Measurements from ENCODE around the gene PTPRG.

The PTPRG gene

DNA sequence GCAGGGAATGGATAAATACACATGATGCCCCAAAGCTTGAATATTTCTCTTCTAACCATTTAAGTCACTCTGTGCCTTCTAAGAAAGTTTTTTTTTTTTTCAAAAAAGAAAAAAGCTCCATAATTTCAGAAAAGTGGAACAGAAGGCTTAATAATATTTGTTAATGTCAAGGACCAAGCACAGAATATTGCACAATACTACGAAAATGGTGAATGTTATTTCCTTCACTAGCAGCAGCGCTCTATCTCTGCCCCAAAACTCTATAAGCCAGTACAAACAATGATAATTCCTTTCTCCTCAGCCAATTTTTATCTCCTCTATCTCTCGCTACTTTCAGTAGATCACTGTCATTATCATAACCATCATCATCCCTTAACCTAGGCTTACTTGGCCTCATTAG is 739.2 kb downstream of the PTPRG start:
- TF ChIP-seq, protein P1, sequence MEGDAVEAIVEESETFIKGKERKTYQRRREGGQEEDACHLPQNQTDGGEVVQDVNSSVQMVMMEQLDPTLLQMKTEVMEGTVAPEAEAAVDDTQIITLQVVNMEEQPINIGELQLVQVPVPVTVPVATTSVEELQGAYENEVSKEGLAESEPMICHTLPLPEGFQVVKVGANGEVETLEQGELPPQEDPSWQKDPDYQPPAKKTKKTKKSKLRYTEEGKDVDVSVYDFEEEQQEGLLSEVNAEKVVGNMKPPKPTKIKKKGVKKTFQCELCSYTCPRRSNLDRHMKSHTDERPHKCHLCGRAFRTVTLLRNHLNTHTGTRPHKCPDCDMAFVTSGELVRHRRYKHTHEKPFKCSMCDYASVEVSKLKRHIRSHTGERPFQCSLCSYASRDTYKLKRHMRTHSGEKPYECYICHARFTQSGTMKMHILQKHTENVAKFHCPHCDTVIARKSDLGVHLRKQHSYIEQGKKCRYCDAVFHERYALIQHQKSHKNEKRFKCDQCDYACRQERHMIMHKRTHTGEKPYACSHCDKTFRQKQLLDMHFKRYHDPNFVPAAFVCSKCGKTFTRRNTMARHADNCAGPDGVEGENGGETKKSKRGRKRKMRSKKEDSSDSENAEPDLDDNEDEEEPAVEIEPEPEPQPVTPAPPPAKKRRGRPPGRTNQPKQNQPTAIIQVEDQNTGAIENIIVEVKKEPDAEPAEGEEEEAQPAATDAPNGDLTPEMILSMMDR (conservative IDR thresholded peaks at IDR 0.05), result no peak
- H3K27ac ChIP-seq, result no peak overlapping the region

DNA sequence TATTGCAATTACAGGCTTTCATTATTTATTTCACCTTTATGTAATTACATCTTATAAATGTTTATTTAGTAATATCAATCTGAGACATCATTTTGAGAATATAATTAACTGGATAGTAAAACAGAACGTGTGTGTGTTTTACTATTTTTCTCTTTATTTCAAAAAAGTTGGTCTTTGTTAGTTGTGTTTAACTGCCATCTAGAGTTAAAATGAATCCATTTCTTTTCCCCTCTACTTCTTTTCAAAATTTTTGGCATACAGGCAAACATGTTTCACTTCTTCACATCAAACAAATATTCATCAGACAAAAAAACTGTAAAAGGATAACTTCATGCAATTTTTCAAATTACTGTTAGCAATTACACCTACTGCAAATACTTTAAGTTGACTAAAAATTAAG is 750.8 kb downstream of the PTPRG start:
- TF ChIP-seq, protein P1 (conservative IDR thresholded peaks at IDR 0.05), result peak; percentile 66
- H3K27ac ChIP-seq, result no peak overlapping the region

DNA sequence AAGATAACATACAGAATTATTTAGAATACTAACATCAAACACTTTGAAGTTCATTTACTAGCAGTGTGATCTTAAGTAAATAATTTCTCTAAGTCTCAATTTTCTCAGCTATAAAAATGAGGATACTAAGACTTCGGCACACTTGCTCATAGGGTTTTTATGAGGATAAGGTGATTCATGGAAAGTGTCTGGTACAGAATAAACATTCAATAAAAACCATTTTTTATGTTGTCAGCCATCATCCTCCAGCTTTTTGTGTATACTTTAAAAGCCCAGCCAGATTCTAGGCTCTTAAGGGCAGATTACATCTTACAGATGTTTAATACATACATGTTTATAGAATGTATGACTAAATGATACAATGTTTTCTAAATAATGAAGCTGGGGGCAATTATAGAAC is 755.2 kb downstream of the PTPRG start:
- TF ChIP-seq, protein P1 (conservative IDR thresholded peaks at IDR 0.05), result no peak

DNA sequence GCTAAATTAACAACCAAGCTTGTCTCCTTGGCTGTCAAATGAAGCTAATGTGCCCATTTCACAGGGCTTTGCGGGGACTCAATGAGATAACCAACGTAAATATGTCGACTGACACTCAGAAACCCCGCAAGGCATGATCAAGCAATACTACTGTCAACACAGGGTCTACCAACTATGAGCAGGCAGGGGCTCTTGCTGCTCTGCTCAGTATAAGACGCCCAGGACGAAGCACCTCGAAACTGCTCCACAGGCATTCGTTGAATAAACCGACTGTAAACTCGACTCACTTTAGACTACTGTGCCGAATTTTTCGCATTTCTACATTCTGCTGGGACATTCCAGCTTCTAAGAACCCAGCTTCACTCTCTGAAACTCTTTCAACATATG is 757.0 kb downstream of the PTPRG start:
- TF ChIP-seq, protein P1 (conservative IDR thresholded peaks at IDR 0.05), result no peak
- H3K27ac ChIP-seq, result peak overlapping the region; percentile 90

More for the DNA sequence above, 755.2 kb downstream of the PTPRG start:
- H3K27ac ChIP-seq, result peak overlapping the region; percentile 35

DNA sequence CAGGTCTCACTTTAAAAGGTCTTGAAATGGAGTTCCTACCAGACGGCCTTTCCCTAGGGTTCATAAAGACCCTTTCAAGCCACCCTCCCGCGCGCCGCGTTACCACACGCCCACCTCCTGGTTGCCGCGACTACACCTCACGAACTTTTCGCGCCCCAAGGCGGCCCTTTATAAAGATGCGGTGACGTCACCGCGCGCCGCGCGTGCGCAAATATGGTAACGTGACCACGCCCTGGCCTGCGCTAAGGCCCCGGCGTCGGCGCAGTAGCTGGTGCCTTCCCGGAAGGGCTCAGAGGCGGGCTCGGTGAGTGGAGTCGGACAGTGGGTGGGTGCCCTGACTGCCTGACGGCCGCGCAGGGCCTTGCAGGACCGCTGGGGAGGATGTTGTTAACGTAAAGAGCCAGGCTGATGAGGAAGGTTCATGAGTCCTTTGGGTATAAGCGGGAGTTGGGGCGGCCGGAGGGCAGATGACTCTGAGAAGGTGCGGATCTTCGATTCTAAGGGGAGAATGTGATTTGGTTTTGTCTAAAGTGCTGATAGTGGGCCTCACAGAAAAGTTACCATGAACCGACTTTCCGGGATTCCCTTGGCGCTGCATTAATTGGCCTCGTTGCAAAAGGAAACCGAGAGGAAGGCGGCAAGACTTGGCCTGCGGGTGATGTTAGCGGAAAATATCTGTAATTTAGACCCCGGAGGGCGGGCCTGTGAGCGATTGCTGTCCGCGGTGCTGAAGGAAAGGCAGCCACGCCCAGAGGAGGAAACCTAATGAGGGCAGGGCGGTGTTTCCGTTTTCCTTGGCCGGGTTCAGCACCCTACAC is 757.6 kb downstream of the PTPRG start:
- peak overlapping the region; percentile 90 for H3K27ac ChIP-seq
- TF ChIP-seq, protein P1 (conservative IDR thresholded peaks at IDR 0.05), result no peak

DNA sequence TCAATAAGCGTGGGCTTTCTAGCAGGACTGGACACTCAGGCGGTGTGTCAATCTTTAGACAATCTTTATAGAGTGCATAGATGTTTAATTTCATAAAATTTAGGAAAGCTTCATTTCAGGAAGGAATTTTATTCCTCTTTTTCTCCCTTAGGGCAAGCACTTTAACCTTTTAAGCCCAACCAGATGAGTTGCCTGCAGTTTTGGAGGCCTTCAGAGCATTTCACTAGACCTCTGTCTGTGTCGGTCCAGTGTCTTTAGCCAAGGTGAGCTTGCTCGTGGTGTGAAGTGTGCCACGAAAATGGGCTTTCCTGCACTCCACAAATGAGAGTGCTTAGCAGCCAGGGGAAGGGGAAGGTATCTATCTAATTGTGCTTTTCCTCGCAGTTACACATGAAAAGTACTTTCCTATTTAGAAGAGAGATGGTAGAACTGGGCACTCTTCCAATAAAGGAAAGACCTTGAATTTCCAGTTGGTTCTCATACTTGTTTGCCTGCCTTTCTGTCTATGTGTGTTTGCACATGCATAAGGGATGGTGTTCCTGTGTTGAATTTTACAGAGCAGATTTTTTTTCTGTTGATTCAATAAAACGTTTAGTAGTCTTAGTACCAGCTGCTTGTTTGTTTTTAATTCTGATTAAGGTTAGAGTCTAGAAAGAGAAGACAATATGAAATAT is 758.3 kb downstream of the PTPRG start:
- TF ChIP-seq, protein P1 (conservative IDR thresholded peaks at IDR 0.05), result no peak
- H3K27ac ChIP-seq, result peak overlapping the region; percentile 90

DNA sequence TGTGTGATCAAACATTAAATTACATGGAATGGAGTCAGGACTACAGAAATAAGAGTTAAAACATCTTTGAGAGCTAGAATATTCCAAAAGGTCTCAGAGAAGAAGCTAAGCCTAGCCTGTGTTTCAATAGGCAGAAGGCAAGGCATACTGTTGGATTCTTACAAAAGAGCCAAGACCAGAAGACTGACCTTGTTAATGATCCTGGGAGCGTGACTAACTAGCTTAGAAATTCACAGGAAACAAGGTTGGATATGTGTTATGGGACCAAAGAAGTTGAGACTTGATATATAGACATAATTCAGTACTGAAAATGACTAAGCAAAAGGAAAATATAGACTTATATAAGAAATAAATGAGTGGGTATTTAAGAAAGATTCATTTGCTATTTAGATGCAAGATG is 761.9 kb downstream of the PTPRG start:
- H3K27ac ChIP-seq, result peak overlapping the region; percentile 90; the same call in 1 of the 2 replicates
- TF ChIP-seq, protein P1 (conservative IDR thresholded peaks at IDR 0.05), result no peak

Measured in VCaP (cell line).